ENCODE data around the gene FAP.

DNA sequence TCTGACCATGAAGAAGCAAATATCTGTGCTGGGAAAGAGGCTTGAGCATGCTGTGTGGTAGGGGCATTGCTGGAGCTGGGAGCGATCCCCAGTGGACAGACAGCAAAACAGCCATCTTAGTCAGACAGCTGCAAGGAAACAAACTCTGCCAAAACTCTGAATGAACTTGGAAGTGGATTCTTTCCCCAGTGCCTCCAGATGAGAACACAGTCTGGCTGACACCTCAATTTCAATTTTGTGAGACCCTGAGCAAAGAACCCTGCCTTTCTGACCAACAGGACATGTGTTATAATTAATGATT is 23.2 kb upstream of the FAP start:
- TF ChIP-seq POLR2A (IDR thresholded peaks at IDR 0.05; ENCODE audit: low read depth, low read length) = no peak
- no peak for TF ChIP-seq TAF1 (IDR thresholded peaks at IDR 0.05; ENCODE audit: low read depth, low read length)
- TF ChIP-seq POLR2AphosphoS5 (IDR thresholded peaks at IDR 0.05; ENCODE audit: low read depth, low read length) = no peak
- TF ChIP-seq SPI1 (IDR thresholded peaks at IDR 0.05; ENCODE audit: low read depth, low read length) = no peak
- no peak for TF ChIP-seq PAX5 (IDR thresholded peaks at IDR 0.05; ENCODE audit: insufficient read depth, low read length, severe bottlenecking)
